PC-9 (cell line): Measurements from ENCODE around the gene GRM1.

Source experiments
- EZH2 ChIP-seq: fragments of 200-600 bp; sonication (generic); IDR thresholded peaks from 2 replicates; pipeline ENCODE4 v1.8.0; 2017; ENCODE audit warnings: antibody characterized with exemption, low read depth
- TF ChIP-seq, protein P1 (sequence below): fragments of 200-600 bp; sonication (generic); conservative IDR thresholded peaks from 2 replicates; pipeline ENCODE4 v1.6.1; 2017; ENCODE audit warnings: mixed run types, antibody characterized with exemption, mild to moderate bottlenecking, moderate library complexity

GRCh38 chr6:146050168-146050567 is 21.3 kb downstream of the GRM1 start:
- no peak for TF ChIP-seq EZH2
- TF ChIP-seq, protein P1, sequence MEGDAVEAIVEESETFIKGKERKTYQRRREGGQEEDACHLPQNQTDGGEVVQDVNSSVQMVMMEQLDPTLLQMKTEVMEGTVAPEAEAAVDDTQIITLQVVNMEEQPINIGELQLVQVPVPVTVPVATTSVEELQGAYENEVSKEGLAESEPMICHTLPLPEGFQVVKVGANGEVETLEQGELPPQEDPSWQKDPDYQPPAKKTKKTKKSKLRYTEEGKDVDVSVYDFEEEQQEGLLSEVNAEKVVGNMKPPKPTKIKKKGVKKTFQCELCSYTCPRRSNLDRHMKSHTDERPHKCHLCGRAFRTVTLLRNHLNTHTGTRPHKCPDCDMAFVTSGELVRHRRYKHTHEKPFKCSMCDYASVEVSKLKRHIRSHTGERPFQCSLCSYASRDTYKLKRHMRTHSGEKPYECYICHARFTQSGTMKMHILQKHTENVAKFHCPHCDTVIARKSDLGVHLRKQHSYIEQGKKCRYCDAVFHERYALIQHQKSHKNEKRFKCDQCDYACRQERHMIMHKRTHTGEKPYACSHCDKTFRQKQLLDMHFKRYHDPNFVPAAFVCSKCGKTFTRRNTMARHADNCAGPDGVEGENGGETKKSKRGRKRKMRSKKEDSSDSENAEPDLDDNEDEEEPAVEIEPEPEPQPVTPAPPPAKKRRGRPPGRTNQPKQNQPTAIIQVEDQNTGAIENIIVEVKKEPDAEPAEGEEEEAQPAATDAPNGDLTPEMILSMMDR = no peak
